HTR-8/SVneo (cell line): ENCODE results near the gene ITIH5.

Experiments used
- DNase-seq: peaks from one replicate; pipeline ENCODE4 v3.0.0; 2011; ENCODE audit warnings: low spot score, mixed read lengths; ENCODE audit not compliant: insufficient read length
- FAIRE-seq: peaks from 2 replicates; lab custom pipeline; 2011; peaks lifted over from hg19 to GRCh38; lab: Jason Lieb, UNC

The ITIH5 gene

DNA sequence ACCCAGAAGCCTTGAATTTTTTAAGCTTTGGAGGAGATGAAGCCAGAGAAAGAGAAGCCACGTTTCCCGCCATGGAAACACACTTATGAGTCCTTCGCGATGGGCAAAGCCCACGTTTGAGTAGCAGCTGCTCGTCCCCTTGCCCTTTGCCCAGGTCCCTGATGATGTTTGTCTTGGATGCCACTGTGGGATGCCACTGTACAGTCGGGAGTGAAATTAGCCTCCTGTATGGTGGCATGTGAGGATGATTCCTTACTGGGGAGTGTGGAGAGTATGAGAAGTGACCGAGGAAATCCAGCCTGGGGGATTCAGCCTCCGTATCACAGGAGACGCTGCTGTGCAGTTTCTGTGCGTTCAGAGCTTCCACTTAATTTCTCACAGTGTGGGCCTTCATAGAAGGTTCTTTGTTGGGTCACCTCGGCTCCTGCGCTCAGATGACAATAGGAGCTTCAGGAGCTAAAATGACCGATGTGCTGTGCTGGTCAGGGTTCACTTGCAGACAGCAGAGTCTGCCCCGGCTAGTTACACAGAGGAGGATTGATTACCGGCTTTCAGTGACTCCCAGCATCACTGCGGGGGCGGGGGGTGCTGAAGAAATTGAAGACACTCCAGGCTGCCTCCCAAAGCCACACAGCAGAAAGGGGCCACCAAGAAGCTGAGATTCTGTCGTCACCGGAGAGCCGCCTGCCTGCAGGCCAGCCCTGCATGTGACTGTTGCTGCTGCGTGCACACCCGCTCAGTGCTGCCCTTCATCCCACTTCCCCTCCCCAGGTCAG is 133.9 kb downstream of the ITIH5 start:
- FAIRE-seq (no peak), DNase-seq (no peak)

DNA sequence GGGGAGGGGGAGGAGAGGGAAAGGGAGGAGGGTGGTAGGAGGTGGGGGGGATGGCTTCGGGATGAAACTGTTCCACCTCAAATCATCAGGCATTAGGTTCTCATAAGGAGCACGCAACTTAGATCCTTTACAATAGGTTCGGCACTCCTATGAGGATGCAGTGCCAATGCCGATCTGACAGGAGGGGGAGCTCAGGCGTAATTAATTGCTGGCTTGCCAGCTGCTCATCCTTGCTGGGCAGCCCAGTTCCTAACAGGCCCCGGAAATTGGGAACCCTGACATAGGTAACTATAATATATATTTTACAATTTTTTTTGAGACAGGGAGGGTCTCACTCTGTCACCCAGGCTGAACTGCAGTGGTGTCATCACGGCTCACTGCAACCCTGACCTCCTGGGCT is 137.1 kb downstream of the ITIH5 start:
- FAIRE-seq (peak; percentile 57), DNase-seq (peak; percentile 19)

DNA sequence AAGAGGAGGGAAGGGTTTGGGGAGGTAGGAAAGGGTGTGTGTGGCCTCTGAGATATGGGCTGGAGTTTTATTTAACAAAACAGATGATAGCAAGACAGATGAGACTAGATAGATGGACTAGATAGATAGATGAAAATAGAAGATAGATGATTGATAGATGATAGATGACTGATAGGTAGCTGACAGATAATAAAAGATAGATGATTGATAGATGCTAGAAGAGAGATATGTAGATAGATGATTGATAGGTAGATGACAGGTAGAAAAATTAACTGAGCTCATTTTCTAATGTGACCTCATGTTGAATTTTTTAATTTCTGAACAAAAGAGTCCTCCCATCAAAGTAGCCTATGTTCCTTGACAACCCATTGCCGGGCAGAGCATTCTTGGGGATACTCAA is 139.3 kb downstream of the ITIH5 start:
- FAIRE-seq (no peak), DNase-seq (no peak)

GRCh38 chr10:7526017-7526400 is 140.8 kb downstream of the ITIH5 start:
- FAIRE-seq (no peak), DNase-seq (no peak)

DNA sequence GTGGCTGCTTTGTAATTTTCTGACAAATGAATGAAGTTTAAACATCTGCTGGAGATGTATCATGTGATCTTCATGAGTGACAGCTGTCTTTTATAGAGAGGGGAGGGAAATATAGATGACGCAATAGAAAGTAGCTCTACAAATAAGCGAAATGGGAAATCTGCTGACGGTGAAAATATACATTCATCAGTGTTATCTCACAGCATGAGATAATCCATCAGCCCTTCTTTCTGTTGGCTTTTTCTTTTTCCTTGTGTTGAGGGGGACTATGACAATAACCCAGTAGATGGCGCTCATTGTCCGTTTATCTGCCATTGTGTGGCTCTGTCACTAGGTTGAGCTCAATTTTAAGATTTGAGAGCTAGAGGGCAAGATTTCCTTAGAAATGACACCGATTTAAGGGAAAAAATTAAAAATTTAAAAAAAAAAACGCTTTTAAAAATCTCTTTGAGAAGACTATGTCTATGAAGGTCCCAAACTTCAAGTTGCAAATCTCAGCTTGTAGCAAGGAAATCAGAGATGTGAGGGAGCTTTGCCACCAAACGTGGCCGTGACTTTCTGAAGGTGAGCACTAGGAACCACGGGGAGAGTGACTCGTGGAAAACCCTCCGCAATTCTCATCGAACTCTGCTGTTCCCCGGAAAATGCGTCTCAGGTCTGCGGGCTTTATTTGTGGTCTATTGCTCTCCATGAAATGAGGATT is 141.3 kb downstream of the ITIH5 start:
- FAIRE-seq (no peak), DNase-seq (peak; percentile 71)

GRCh38 chr10:7523656-7524055 is 143.1 kb downstream of the ITIH5 start:
- no peak for FAIRE-seq
- DNase-seq = no peak

GRCh38 chr10:7520507-7521485 is 146.0 kb downstream of the ITIH5 start:
- DNase-seq = no peak

DNA sequence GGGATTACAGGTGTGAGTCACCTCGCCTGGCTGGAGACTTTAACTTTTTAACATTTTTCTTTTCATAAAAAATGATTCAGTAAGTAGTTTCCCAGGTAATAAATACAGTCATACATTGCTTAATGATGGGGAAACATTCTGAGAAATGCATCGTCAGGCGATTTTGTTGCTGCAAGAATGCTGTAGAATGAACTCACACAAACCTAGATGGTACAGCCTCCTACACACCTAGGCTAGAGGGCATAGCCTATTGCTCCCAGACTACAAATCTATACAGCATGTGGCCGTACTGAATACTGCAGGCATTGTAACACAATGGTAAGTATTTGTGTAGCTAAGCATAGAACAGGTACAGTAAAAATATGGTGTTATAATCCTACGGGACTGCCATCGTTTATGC is 147.4 kb downstream of the ITIH5 start:
- DNase-seq = no peak
- no peak for FAIRE-seq

More at GRCh38 chr10:7520507-7521485, 146.0 kb downstream of the ITIH5 start:
- FAIRE-seq = no peak

GRCh38 chr10:7518693-7519092 is 148.1 kb downstream of the ITIH5 start:
- FAIRE-seq = no peak
- DNase-seq = no peak

DNA sequence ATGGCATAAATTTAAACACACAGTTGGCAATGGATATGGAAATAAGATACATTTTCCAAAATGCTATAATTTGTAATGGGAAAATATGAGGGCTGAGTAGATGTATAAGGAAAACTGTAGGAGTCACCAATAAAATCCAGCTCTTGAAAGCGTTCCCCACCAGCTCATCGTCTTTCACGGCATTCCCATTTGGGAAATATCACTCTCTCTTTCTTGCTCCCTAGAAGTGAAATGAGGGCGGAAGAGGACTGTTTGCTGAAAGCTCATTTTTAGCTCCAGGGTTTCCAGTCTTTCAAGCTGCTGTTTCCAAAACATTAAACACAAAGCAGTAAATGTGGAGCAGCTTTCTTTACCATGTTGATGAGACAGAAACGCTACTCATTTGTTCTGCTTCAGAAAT is 151.3 kb downstream of the ITIH5 start:
- FAIRE-seq (no peak), DNase-seq (no peak)

GRCh38 chr10:7513936-7514335 is 152.8 kb downstream of the ITIH5 start:
- FAIRE-seq (no peak), DNase-seq (no peak)

DNA sequence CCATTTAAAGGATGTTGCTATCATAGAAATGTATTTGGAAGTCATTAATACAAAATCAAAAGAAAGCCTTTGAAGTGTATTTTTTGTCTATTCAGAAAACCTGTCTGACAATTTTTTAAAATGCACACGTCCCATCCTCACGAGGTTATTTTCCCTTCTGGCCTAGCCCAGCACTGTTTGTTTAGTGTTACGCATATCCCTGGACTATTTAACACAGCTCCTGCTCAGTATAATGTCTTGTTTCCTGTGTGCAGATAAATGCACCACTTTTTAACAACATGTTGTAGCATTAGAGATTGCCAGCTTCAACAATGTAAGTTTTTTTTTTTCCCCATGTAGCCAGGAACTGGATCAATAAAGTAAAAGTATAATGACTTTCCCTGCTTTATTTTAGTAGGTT is 153.3 kb downstream of the ITIH5 start:
- FAIRE-seq (no peak), DNase-seq (no peak)

DNA sequence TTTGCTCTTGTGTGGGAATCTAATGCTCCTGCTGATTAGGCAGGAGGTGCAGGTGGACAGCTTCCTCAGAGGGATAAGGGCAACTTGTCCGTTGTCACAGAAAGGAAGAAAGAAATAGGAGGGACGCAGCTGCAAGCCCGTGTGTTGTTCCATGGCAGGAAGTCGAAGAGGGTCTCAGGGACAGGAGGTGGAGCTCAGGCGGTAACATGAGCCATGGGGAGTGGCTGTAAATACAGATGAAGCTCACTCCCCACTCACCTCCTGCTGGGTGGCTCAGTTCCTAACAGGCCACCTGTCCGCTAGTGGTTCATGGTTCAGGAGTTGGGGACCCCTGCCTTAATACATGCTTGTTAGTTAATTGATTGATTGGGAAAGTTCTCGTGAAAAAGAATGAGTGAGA is 154.3 kb downstream of the ITIH5 start:
- FAIRE-seq (no peak), DNase-seq (no peak)

- FAIRE-seq (no peak), DNase-seq (no peak)
Observed at GRCh38 chr10:7511612-7512011, 155.2 kb downstream of the ITIH5 start.
